Neuronal stem cell (in vitro differentiated cells): ENCODE measurements around the gene PDLIM7.

Experiments used
- DNase-seq: peaks from one replicate; pipeline ENCODE4 v3.0.0-alpha.2; 2013; ENCODE audit warnings: low spot score
- H2AFZ ChIP-seq: one replicate; pipeline ENCODE4 v1.6.1; 2013; ENCODE audit warnings: mild to moderate bottlenecking, low read length, inconsistent platforms
- H2AK5ac ChIP-seq: 2 replicates; pipeline ENCODE4 v1.6.1; 2013; ENCODE audit warnings: low read depth, mild to moderate bottlenecking, inconsistent platforms, low read length, moderate library complexity, mixed read lengths
- H2BK120ac ChIP-seq: 2 replicates; pipeline ENCODE4 v1.6.1; 2013; ENCODE audit warnings: low read depth, mild to moderate bottlenecking, inconsistent platforms, low read length, moderate library complexity, mixed read lengths
- H2BK12ac ChIP-seq: one replicate; pipeline ENCODE4 v1.6.1; 2013; ENCODE audit warnings: low read length, inconsistent platforms
- H2BK15ac ChIP-seq: 2 replicates; pipeline ENCODE4 v1.6.1; 2013; ENCODE audit warnings: mild to moderate bottlenecking, low read length, inconsistent platforms, mixed read lengths
- H2BK5ac ChIP-seq: one replicate; pipeline ENCODE4 v1.6.1; 2013; ENCODE audit warnings: inconsistent platforms, mild to moderate bottlenecking, low read length, moderate library complexity
- H3K14ac ChIP-seq: one replicate; pipeline ENCODE4 v1.6.1; 2013; ENCODE audit warnings: low read length, inconsistent platforms
- H3K18ac ChIP-seq: 2 replicates; pipeline ENCODE4 v1.6.1; 2013; ENCODE audit warnings: low read length, inconsistent platforms
- H3K23ac ChIP-seq: 2 replicates; pipeline ENCODE4 v1.6.1; 2013; ENCODE audit warnings: low read depth, mild to moderate bottlenecking, mixed read lengths, low read length, inconsistent platforms; ENCODE audit not compliant: poor library complexity
- H3K27ac ChIP-seq: replicated peaks from 3 replicates; pipeline ENCODE4 v1.5.1; 2013; ENCODE audit warnings: low read length, inconsistent platforms
- H3K27me3 ChIP-seq, 3 experiments: 2 replicates each; pipeline ENCODE4 v1.6.1; 2013; ENCODE audit warnings: low read length in 3 of 3, mild to moderate bottlenecking in 2 of 3, inconsistent platforms in 1 of 3, low read depth in 1 of 3, mixed read lengths in 1 of 3, moderate library complexity in 1 of 3; ENCODE audit not compliant: control insufficient read depth in 3 of 3, insufficient read depth in 3 of 3
- H3K36me3 ChIP-seq, 2 donors: replicated peaks in 1 of 2; 2 replicates each; pipeline ENCODE4 v1.6.1; 2013; ENCODE audit warnings: low read length in 2 of 2; ENCODE audit not compliant: control insufficient read depth in 2 of 2, insufficient read depth in 2 of 2
- H3K4ac ChIP-seq: 2 replicates; pipeline ENCODE4 v1.6.1; 2013; ENCODE audit warnings: inconsistent platforms, mild to moderate bottlenecking, low read length, moderate library complexity
- H3K4me1 ChIP-seq, 2 donors: 1 replicate in 1 of 2; 2 replicates in 1 of 2; pipeline ENCODE4 v1.6.1; 2013; ENCODE audit warnings: low read length in 2 of 2, low read depth in 1 of 2; ENCODE audit not compliant: control insufficient read depth in 2 of 2, insufficient read depth in 1 of 2
- H3K4me2 ChIP-seq: one replicate; pipeline ENCODE4 v1.6.1; 2013; ENCODE audit warnings: mild to moderate bottlenecking, low read length, inconsistent platforms; ENCODE audit not compliant: insufficient read depth, poor library complexity, severe bottlenecking
- H3K4me3 ChIP-seq, 2 donors: 2 replicates each; pipeline ENCODE4 v1.5.1; 2013; ENCODE audit warnings: low read length in 2 of 2, mild to moderate bottlenecking in 2 of 2, inconsistent platforms in 1 of 2, moderate library complexity in 1 of 2
- H3K79me1 ChIP-seq: one replicate; pipeline ENCODE4 v1.6.1; 2013; ENCODE audit warnings: low read depth, mild to moderate bottlenecking, inconsistent platforms, low read length, moderate library complexity
- H3K9ac ChIP-seq: one replicate; pipeline ENCODE4 v1.6.1; 2013; ENCODE audit warnings: mild to moderate bottlenecking, low read depth, low read length, inconsistent platforms; ENCODE audit not compliant: poor library complexity
- H3K9me3 ChIP-seq, 2 donors: replicated peaks in 1 of 2; 2 replicates each; pipeline versions ENCODE3 to v1.6.1; 2013; ENCODE audit warnings: low read length in 2 of 2, mild to moderate bottlenecking in 2 of 2, inconsistent platforms in 1 of 2, low read depth in 1 of 2, mixed read lengths in 1 of 2, moderate library complexity in 1 of 2; ENCODE audit not compliant: control insufficient read depth in 2 of 2, insufficient read depth in 1 of 2
- H4K8ac ChIP-seq: one replicate; pipeline ENCODE4 v1.6.1; 2013; ENCODE audit warnings: low read depth, mild to moderate bottlenecking, inconsistent platforms, low read length, moderate library complexity
- H4K91ac ChIP-seq: one replicate; pipeline ENCODE4 v1.6.1; 2013; ENCODE audit warnings: low read length, low read depth, mild to moderate bottlenecking, inconsistent platforms; ENCODE audit not compliant: poor library complexity
- WGBS, 2 donors: extraction: QIAGEN DNeasy Blood & Tissue Kit; methylation state at CpG; one replicate each; pipeline ENCODE4 v1.1.7; 2013; ENCODE audit warnings: missing lambda C conversion rate in 2 of 2, mixed read lengths in 1 of 2; ENCODE audit not compliant: insufficient read length in 2 of 2, insufficient replicate concordance in 1 of 2; ENCODE audit errors: extremely low coverage in 2 of 2; 5-methylcytosine and 5-hydroxymethylcytosine counted together

The PDLIM7 gene

GRCh38 chr5:177452688-177453638 is 44.4 kb downstream of the PDLIM7 start:
- H3K4me3 ChIP-seq = no peak overlapping the region
- H3K79me1 ChIP-seq = peaks cover 9% of the 10 kb centered on the region

GRCh38 chr5:177450667-177451424 is 46.6 kb downstream of the PDLIM7 start:
- H3K27ac ChIP-seq = no peak overlapping the region
- H3K79me1 ChIP-seq = peaks cover 7% of the 10 kb centered on the region
- H3K4me1 ChIP-seq = peaks cover 24 to 26% of the 10 kb centered on the region in 2 donors
- no CpG with 5 or more reads among the region's 10 CpGs for WGBS, 2 donors
- H4K8ac ChIP-seq = no peak overlapping the region
- H2BK120ac ChIP-seq = no peak overlapping the region
- H2BK5ac ChIP-seq = no peak overlapping the region
- H3K9me3 ChIP-seq = no peaks in the 10 kb centered on the region
- no peak overlapping the region for H4K91ac ChIP-seq
- H3K9ac ChIP-seq = no peak overlapping the region
- no peak overlapping the region for H2BK15ac ChIP-seq
- no peak overlapping the region for H2AFZ ChIP-seq
- peaks cover 0 to 2% (median 0%) of the 10 kb centered on the region in 3 experiments for H3K27me3 ChIP-seq
- DNase-seq = no peak
- H3K23ac ChIP-seq = no peak overlapping the region
- H2BK12ac ChIP-seq = no peak overlapping the region
- no peak overlapping the region for H2AK5ac ChIP-seq
- H3K4ac ChIP-seq = no peak overlapping the region
- no peak overlapping the region for H3K4me3 ChIP-seq
- no peak overlapping the region for H3K14ac ChIP-seq
- H3K36me3 ChIP-seq = peaks cover 0 to 35% of the 10 kb centered on the region in 2 donors
- no peak overlapping the region for H3K18ac ChIP-seq
- H3K4me2 ChIP-seq = no peak overlapping the region

More at GRCh38 chr5:177452688-177453638, 44.4 kb downstream of the PDLIM7 start:
- DNase-seq = no peak
- WGBS, 2 donors = no CpG with 5 or more reads among the region's 17 CpGs
- H3K4ac ChIP-seq = no peak overlapping the region
- peak overlapping the region; percentile 43 for H2BK12ac ChIP-seq
- H2BK15ac ChIP-seq = no peak overlapping the region
- H3K9me3 ChIP-seq = no peaks in the 10 kb centered on the region
- peak overlapping the region; percentile 38 for H3K23ac ChIP-seq
- H2AFZ ChIP-seq = no peak overlapping the region
- H4K8ac ChIP-seq = no peak overlapping the region
- H2AK5ac ChIP-seq = peak overlapping the region; percentile 89
- peaks cover 0 to 2% (median 0%) of the 10 kb centered on the region in 3 experiments for H3K27me3 ChIP-seq
- H3K9ac ChIP-seq = peak overlapping the region; percentile 63
- peaks cover 25 to 29% of the 10 kb centered on the region in 2 donors for H3K4me1 ChIP-seq
- no peak overlapping the region for H3K4me2 ChIP-seq
- H4K91ac ChIP-seq = no peak overlapping the region
- no peak overlapping the region for H3K27ac ChIP-seq
- no peak overlapping the region for H2BK120ac ChIP-seq
- peaks cover 11 to 53% of the 10 kb centered on the region in 2 donors for H3K36me3 ChIP-seq
- H3K14ac ChIP-seq = no peak overlapping the region
- peak overlapping the region; percentile 2 for H3K18ac ChIP-seq
- no peak overlapping the region for H2BK5ac ChIP-seq

- WGBS, 2 donors = no CpG with 5 or more reads among the region's 18 CpGs
- peaks cover 29 to 30% of the 10 kb centered on the region in 2 donors for H3K4me1 ChIP-seq
Observed at GRCh38 chr5:177449140-177450061, 48.0 kb downstream of the PDLIM7 start.

More at GRCh38 chr5:177449140-177450061, 48.0 kb downstream of the PDLIM7 start:
- H3K4me3 ChIP-seq = no peak overlapping the region
- DNase-seq = no peak
- no peak overlapping the region for H2BK5ac ChIP-seq
- H3K9me3 ChIP-seq = no peaks in the 10 kb centered on the region
- no peak overlapping the region for H2BK120ac ChIP-seq
- H3K18ac ChIP-seq = peak overlapping the region; percentile 74
- H3K4ac ChIP-seq = no peak overlapping the region
- H2AK5ac ChIP-seq = peak overlapping the region; percentile 95
- H2BK15ac ChIP-seq = no peak overlapping the region
- peak overlapping the region; percentile 52 for H3K23ac ChIP-seq
- no peak overlapping the region for H3K14ac ChIP-seq
- no peak overlapping the region for H3K4me2 ChIP-seq
- H4K91ac ChIP-seq = no peak overlapping the region
- H3K27me3 ChIP-seq = peaks cover 0 to 2% (median 0%) of the 10 kb centered on the region in 3 experiments
- peaks cover 3% of the 10 kb centered on the region for H3K79me1 ChIP-seq
- H2BK12ac ChIP-seq = no peak overlapping the region
- peaks cover 0 to 25% of the 10 kb centered on the region in 2 donors for H3K36me3 ChIP-seq
- no peak overlapping the region for H3K9ac ChIP-seq
- H3K27ac ChIP-seq = no peak overlapping the region
- no peak overlapping the region for H4K8ac ChIP-seq
- no peak overlapping the region for H2AFZ ChIP-seq
